Anterior cingulate cortex (tissue), 58 donors: ENCODE data around the gene ARF1.

Experiments
- DNase-seq, 58 donors: peaks; one replicate each; lab custom pipeline; 2025; lab: John Stamatoyannopoulos, UW

Gene ARF1

GRCh38 chr1:228144193-228144992, 61.9 kb downstream of the ARF1 start:
- DNase-seq = no peak

GRCh38 chr1:228144993-228145343, 62.5 kb downstream of the ARF1 start:
- DNase-seq = no peak

GRCh38 chr1:228145463-228146416, 63.2 kb downstream of the ARF1 start:
- no peak for DNase-seq

- no peak for DNase-seq
Observed at GRCh38 chr1:228146417-228147150, 64.1 kb downstream of the ARF1 start.

- DNase-seq = no peak
Observed at GRCh38 chr1:228147151-228147693, 64.7 kb downstream of the ARF1 start.

DNA sequence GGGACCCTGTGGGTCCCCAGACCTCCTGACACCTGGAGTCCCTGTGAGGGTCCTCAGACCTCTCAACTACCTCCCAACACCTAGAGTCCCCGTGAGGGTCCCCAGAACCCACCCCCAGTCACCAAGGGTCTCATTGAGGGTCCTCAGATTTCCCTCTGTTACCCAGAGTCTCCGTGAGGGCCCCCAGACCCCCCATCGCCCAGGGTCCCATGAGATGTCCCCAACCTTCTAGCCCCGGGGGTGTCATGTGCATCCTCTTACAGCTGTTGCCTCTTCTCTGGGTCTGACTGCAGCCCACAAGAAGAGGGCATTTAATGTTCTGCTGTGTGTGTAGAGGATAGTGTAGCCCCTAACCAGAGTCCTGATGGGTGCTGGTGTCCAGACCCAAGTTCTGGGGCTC, 65.3 kb downstream of the ARF1 start:
- DNase-seq = no peak

DNA sequence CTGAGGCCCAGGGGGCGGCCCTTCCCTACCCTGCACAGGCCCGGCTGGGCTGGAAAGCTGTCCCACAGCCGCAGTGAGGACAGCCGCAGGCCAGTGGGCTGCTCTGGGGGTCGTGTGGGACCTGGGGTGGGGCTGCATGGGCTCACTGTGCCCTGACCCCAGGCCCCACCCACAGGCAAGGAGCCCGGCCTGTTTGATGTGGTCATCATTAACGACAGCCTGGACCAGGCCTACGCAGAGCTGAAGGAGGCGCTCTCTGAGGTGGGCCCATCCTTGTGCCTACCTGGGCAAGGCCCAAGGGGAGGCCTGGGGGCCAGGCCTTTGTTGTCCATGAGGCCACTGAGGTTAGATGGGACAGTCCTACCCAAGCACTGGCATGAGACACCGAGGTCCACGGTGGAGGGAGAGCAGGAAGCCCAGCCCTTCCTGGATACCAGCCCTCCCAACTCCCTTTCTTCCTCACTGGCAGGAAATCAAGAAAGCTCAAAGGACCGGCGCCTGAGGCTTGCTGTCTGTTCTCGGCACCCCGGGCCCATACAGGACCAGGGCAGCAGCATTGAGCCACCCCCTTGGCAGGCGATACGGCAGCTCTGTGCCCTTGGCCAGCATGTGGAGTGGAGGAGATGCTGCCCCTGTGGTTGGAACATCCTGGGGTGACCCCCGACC, 65.8 kb downstream of the ARF1 start:
- peak in 8 of 58 donors; percentile 14 to 37 (median 28) for DNase-seq
